ENCODE data around the gene FERMT3.
A peak's percentile ranks its signal among the peaks of the same experiment; 100 is the strongest.

FERMT3 gene

GRCh38 chr11:64203421-64204079, 3.0 kb upstream of the FERMT3 start:
- in situ Hi-C loops (cut with HindIII; ENCODE audit: low sequenced_read_pairs): no loop called here
- DNase-seq (ENCODE audit: low read depth, low spot score): no peak
- no peak for TF ChIP-seq CTCF (IDR thresholded peaks at IDR 0.05; ENCODE audit: low read depth, low read length)
- H3K4me3 ChIP-seq (ENCODE audit: low read depth, low read length): no peak overlapping the region

- in situ Hi-C loops (cut with HindIII; ENCODE audit: low sequenced_read_pairs): no loop called here
- TF ChIP-seq CTCF (IDR thresholded peaks at IDR 0.05; ENCODE audit: low read depth, low read length): no peak
These were observed 2.5 kb upstream of the FERMT3 start for GRCh38 chr11:64204080-64204440.

GRCh38 chr11:64204464-64204989, 2.0 kb upstream of the FERMT3 start:
- in situ Hi-C loops (cut with HindIII; ENCODE audit: low sequenced_read_pairs): no loop called here
- DNase-seq (ENCODE audit: low read depth, low spot score): peak; percentile 96
- no peak overlapping the region for H3K4me3 ChIP-seq (ENCODE audit: low read depth, low read length)
- TF ChIP-seq CTCF (IDR thresholded peaks at IDR 0.05; ENCODE audit: low read depth, low read length): peak; percentile 80

More at GRCh38 chr11:64204080-64204440, 2.5 kb upstream of the FERMT3 start:
- no peak for DNase-seq (ENCODE audit: low read depth, low spot score)
- H3K4me3 ChIP-seq (ENCODE audit: low read depth, low read length): no peak overlapping the region

GRCh38 chr11:64207256-64208085, 950 bp downstream of the FERMT3 start:
- peak; percentile 66 for DNase-seq (ENCODE audit: low read depth, low spot score)
- in situ Hi-C loops (cut with HindIII; ENCODE audit: low sequenced_read_pairs): no loop called here
- H3K4me3 ChIP-seq (ENCODE audit: low read depth, low read length): no peak overlapping the region
- TF ChIP-seq CTCF (IDR thresholded peaks at IDR 0.05; ENCODE audit: low read depth, low read length): no peak

- TF ChIP-seq CTCF (IDR thresholded peaks at IDR 0.05; ENCODE audit: low read depth, low read length): no peak
- no peak for DNase-seq (ENCODE audit: low read depth, low spot score)
- H3K4me3 ChIP-seq (ENCODE audit: low read depth, low read length): no peak overlapping the region
- in situ Hi-C loops (cut with HindIII; ENCODE audit: low sequenced_read_pairs): no loop called here
These were observed 1.7 kb downstream of the FERMT3 start for GRCh38 chr11:64208086-64208795.

- TF ChIP-seq CTCF (IDR thresholded peaks at IDR 0.05; ENCODE audit: low read depth, low read length): no peak
- in situ Hi-C loops (cut with HindIII; ENCODE audit: low sequenced_read_pairs): no loop called here
- DNase-seq (ENCODE audit: low read depth, low spot score): no peak
These were observed 2.5 kb downstream of the FERMT3 start for GRCh38 chr11:64208796-64209562.

More at GRCh38 chr11:64208796-64209562, 2.5 kb downstream of the FERMT3 start:
- H3K4me3 ChIP-seq (ENCODE audit: low read depth, low read length): no peak overlapping the region

Measured in astrocyte of the spinal cord (primary cell).